Placental epithelial cell (primary cell): ENCODE data around the gene DDX52. TPM values are rescaled to one million over a fixed set of nuclear protein-coding genes. Genes with fewer than 3 reads are reported as not detected.

Source experiments
- small RNA-seq: library from RNA; depleted of rRNA; stranded (forward); fragments of <200 nt; gene quantifications from one replicate; pipeline ENCODE3, GENCODE V24; 2012
- total RNA-seq: library from RNA; depleted of rRNA; stranded (reverse); fragments of >200 nt; gene quantifications from 2 replicates; pipeline ENCODE4 v1.2.3, GENCODE V29; 2012

The DDX52 gene, protein sequence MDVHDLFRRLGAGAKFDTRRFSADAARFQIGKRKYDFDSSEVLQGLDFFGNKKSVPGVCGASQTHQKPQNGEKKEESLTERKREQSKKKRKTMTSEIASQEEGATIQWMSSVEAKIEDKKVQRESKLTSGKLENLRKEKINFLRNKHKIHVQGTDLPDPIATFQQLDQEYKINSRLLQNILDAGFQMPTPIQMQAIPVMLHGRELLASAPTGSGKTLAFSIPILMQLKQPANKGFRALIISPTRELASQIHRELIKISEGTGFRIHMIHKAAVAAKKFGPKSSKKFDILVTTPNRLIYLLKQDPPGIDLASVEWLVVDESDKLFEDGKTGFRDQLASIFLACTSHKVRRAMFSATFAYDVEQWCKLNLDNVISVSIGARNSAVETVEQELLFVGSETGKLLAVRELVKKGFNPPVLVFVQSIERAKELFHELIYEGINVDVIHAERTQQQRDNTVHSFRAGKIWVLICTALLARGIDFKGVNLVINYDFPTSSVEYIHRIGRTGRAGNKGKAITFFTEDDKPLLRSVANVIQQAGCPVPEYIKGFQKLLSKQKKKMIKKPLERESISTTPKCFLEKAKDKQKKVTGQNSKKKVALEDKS
- 14.5 and 21.1 TPM in 2 replicates for total RNA-seq

GRCh38 chr17:37643118-37643766, at the start of gene DDX52:
DDX52 (minus strand) TSS chr17:37643446; CDS start chr17:37643420, 26 bp downstream.

DNA sequence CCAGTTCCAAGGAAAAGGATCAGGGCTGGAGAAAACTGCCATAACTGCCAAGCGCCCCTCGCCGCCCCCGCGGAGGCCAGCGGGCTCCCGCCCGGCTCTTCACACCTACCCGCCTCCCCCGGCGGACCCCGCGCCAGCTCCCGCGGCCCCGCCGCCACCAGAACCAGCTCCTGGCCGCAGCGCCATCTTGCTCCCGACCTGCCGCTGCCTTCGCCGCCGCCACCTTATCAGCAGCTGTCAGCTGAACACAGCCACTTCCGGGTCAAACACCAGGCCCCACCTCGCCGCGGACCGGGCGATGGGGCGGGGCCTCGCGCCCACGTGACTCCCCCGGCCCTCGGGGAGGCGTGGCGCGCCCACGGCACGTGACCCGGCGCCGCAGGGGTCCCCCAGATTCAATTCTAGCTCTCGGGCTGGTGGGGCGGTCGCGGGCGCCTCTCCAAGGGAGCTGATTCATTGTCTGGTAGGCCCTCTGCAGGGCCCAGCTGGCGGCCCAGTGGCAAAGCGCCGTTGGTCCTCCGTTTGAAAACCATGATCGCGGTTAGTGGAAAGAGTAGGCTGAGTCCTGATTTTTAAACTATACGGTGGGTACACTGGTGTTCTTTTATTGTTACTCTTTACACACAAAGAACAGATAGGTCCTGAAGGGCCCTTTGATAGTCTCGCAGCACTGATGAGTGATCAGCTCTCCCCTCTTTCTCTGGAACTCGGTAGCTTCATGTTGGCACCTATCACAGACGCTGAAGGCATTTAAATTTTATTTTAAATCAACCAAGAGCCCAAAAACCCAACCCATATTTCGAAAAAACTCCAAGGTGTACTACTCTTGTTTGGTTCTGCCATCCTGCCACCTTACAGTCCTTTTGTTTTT, 33.8 kb downstream of the DDX52 start, which contains the start of gene SYNRG:
Gene SYNRG, minus strand, starts transcription at position 249 of the 871 bp plus-strand sequence. Its CDS starts 63 bp downstream, at position 186.

Small RNA genes lying within 50 kb of the gene (small RNA-seq; reads per million reads assigned to genes)
- not detected for gene MIR378J

Other genes with a start within 250 kb of the DDX52 start
- gene ACACA, start 236.6 kb downstream of the DDX52 start, total RNA-seq = 27.1 and 49.9 TPM in 2 replicates
- 18.8 and 19.2 TPM in 2 replicates for gene TADA2A, start 236.6 kb downstream of the DDX52 start, total RNA-seq
- gene DUSP14, start 153.6 kb downstream of the DDX52 start, total RNA-seq = 24.3 and 168 TPM in 2 replicates
- gene SYNRG, start 34.0 kb downstream of the DDX52 start, total RNA-seq = 11.6 and 17.7 TPM in 2 replicates
- not detected in 2 replicates for gene HNF1B, start 101.6 kb upstream of the DDX52 start, total RNA-seq